ENCODE data around the gene SORCS2. TPM values are rescaled to one million over a fixed set of nuclear protein-coding genes. Genes with fewer than 3 reads are reported as not detected.
A peak's percentile ranks its signal among the peaks of the same experiment; 100 is the strongest.

SORCS2 gene
- total RNA-seq, 1 donor from 2014 or later: 13.8 TPM

GRCh38 chr4:7398104-7398423 lies 205.7 kb downstream of the SORCS2 start:
- Histone ChIP-seq H4K20me1 (ENCODE audit: insufficient read depth, low read length) (peaks cover 2% of the 10 kb centered on the region), H3K9me3 (ENCODE audit: insufficient read depth, low read depth, low read length) (no peaks in the 10 kb centered on the region), H3K9ac (ENCODE audit: low read length) (no peak overlapping the region), H3K4me1 (ENCODE audit: insufficient read depth, low read length) (peaks cover 35% of the 10 kb centered on the region), H3K27ac (ENCODE audit: low read depth, low read length) (no peak overlapping the region), H3K79me2 (ENCODE audit: insufficient read depth, low read length) (no peaks in the 10 kb centered on the region), H3K36me3 (ENCODE audit: insufficient read depth, low read length) (no peaks in the 10 kb centered on the region), H2AFZ (ENCODE audit: low read depth, low read length) (no peak overlapping the region), H3K4me2 (ENCODE audit: low read length) (peak overlapping the region; percentile 53), H3K4me3 (ENCODE audit: insufficient read depth, low read depth, low read length) (no peak overlapping the region), H3K27me3 (ENCODE audit: insufficient read depth, low read length) (no peaks in the 10 kb centered on the region)
- Mint-ChIP-seq H3K36me3 (ENCODE audit: low read depth, unreplicated experiment) (peaks cover 4% of the 10 kb centered on the region), H3K4me3 (ENCODE audit: unreplicated experiment) (peak overlapping the region; percentile 1), H3K9me3 (ENCODE audit: unreplicated experiment) (peaks cover 6% of the 10 kb centered on the region), H3K27ac (ENCODE audit: unreplicated experiment) (peak overlapping the region; percentile 83), H3K27me3 (ENCODE audit: low read depth, unreplicated experiment) (peaks cover 17% of the 10 kb centered on the region), H3K4me1 (ENCODE audit: low read depth, unreplicated experiment) (peaks cover 46% of the 10 kb centered on the region)
- peak; percentile 88 for DNase-seq (ENCODE audit: low read depth)
- FAIRE-seq: no peak
- no peak for TF ChIP-seq EZH2 (IDR thresholded peaks at IDR 0.05; ENCODE audit: insufficient read depth, low read length)
- TF ChIP-seq CTCF (IDR thresholded peaks at IDR 0.05; ENCODE audit: insufficient read depth, low read depth, low read length): no peak

- no peak for TF ChIP-seq CTCF (IDR thresholded peaks at IDR 0.05; ENCODE audit: insufficient read depth, low read depth, low read length)
- TF ChIP-seq EZH2 (IDR thresholded peaks at IDR 0.05; ENCODE audit: insufficient read depth, low read length): no peak
- Histone ChIP-seq H3K9me3 (ENCODE audit: insufficient read depth, low read depth, low read length) (no peaks in the 10 kb centered on the region), H3K4me2 (ENCODE audit: low read length) (no peak overlapping the region), H3K79me2 (ENCODE audit: insufficient read depth, low read length) (no peaks in the 10 kb centered on the region), H3K27me3 (ENCODE audit: insufficient read depth, low read length) (no peaks in the 10 kb centered on the region), H3K27ac (ENCODE audit: low read depth, low read length) (no peak overlapping the region), H4K20me1 (ENCODE audit: insufficient read depth, low read length) (peaks cover 4% of the 10 kb centered on the region), H3K36me3 (ENCODE audit: insufficient read depth, low read length) (no peaks in the 10 kb centered on the region), H2AFZ (ENCODE audit: low read depth, low read length) (no peak overlapping the region), H3K9ac (ENCODE audit: low read length) (no peak overlapping the region), H3K4me1 (ENCODE audit: insufficient read depth, low read length) (peaks cover 29% of the 10 kb centered on the region), H3K4me3 (ENCODE audit: insufficient read depth, low read depth, low read length) (no peak overlapping the region)
- Mint-ChIP-seq H3K9me3 (ENCODE audit: unreplicated experiment) (peaks cover 6% of the 10 kb centered on the region), H3K27ac (ENCODE audit: unreplicated experiment) (no peak overlapping the region), H3K36me3 (ENCODE audit: low read depth, unreplicated experiment) (peaks cover 4% of the 10 kb centered on the region), H3K4me3 (ENCODE audit: unreplicated experiment) (no peak overlapping the region), H3K4me1 (ENCODE audit: low read depth, unreplicated experiment) (peaks cover 38% of the 10 kb centered on the region), H3K27me3 (ENCODE audit: low read depth, unreplicated experiment) (peaks cover 18% of the 10 kb centered on the region)
- FAIRE-seq: no peak
- no peak for DNase-seq (ENCODE audit: low read depth)
These were observed 206.6 kb downstream of the SORCS2 start for GRCh38 chr4:7398788-7399439.

- DNase-seq (ENCODE audit: low read depth) (no peak), FAIRE-seq (no peak)
- Mint-ChIP-seq H3K27ac (ENCODE audit: unreplicated experiment) (no peak overlapping the region), H3K4me3 (ENCODE audit: unreplicated experiment) (no peak overlapping the region), H3K27me3 (ENCODE audit: low read depth, unreplicated experiment) (peaks cover 20% of the 10 kb centered on the region), H3K4me1 (ENCODE audit: low read depth, unreplicated experiment) (peaks cover 34% of the 10 kb centered on the region), H3K9me3 (ENCODE audit: unreplicated experiment) (peaks cover 10% of the 10 kb centered on the region), H3K36me3 (ENCODE audit: low read depth, unreplicated experiment) (peaks cover 4% of the 10 kb centered on the region)
- no peak overlapping the region for H3K4me2 ChIP-seq (ENCODE audit: low read length)
- H3K9ac ChIP-seq (ENCODE audit: low read length): no peak overlapping the region
- no peak overlapping the region for H2AFZ ChIP-seq (ENCODE audit: low read depth, low read length)
- H3K4me1 ChIP-seq (ENCODE audit: insufficient read depth, low read length): peaks cover 27% of the 10 kb centered on the region
- no peaks in the 10 kb centered on the region for H3K27me3 ChIP-seq (ENCODE audit: insufficient read depth, low read length)
- no peak overlapping the region for H3K4me3 ChIP-seq (ENCODE audit: insufficient read depth, low read depth, low read length)
- TF ChIP-seq CTCF (IDR thresholded peaks at IDR 0.05; ENCODE audit: insufficient read depth, low read depth, low read length) (no peak), EZH2 (IDR thresholded peaks at IDR 0.05; ENCODE audit: insufficient read depth, low read length) (no peak)
- H3K9me3 ChIP-seq (ENCODE audit: insufficient read depth, low read depth, low read length): no peaks in the 10 kb centered on the region
- no peaks in the 10 kb centered on the region for H3K36me3 ChIP-seq (ENCODE audit: insufficient read depth, low read length)
- no peaks in the 10 kb centered on the region for H3K79me2 ChIP-seq (ENCODE audit: insufficient read depth, low read length)
- no peak overlapping the region for H3K27ac ChIP-seq (ENCODE audit: low read depth, low read length)
- peaks cover 4% of the 10 kb centered on the region for H4K20me1 ChIP-seq (ENCODE audit: insufficient read depth, low read length)
These were observed 207.3 kb downstream of the SORCS2 start for GRCh38 chr4:7399440-7400234.

Measured in astrocyte (in vitro differentiated cells and primary cell).